Ishikawa (cell line): ENCODE measurements around the gene PXMP2.

Experiments
- CREB1 ChIP-seq: IDR thresholded peaks from 2 replicates; pipeline ENCODE4 v1.6.1; 2012; ENCODE audit warnings: low read depth
- EGR1 ChIP-seq: IDR thresholded peaks from 2 replicates; pipeline ENCODE4 v1.6.1; 2012
- EP300 ChIP-seq: IDR thresholded peaks from 2 replicates; pipeline ENCODE4 v1.6.1; 2012; ENCODE audit warnings: borderline replicate concordance
- NFIC ChIP-seq: IDR thresholded peaks from 2 replicates; pipeline ENCODE4 v1.6.1; 2012
- RAD21 ChIP-seq: IDR thresholded peaks from 2 replicates; pipeline ENCODE4 v1.6.1; 2012; ENCODE audit warnings: low read depth
- TAF1 ChIP-seq: IDR thresholded peaks from 2 replicates; pipeline ENCODE4 v1.6.1; 2012; ENCODE audit warnings: low read depth, mild to moderate bottlenecking
- TCF12 ChIP-seq: IDR thresholded peaks from 2 replicates; pipeline ENCODE4 v1.6.1; 2012; ENCODE audit warnings: low read depth
- TEAD4 ChIP-seq: IDR thresholded peaks from 2 replicates; pipeline ENCODE4 v1.6.1; 2012
- YY1 ChIP-seq: IDR thresholded peaks from 2 replicates; pipeline ENCODE4 v1.6.1; 2012; ENCODE audit warnings: low read depth
- ZBTB7A ChIP-seq: IDR thresholded peaks from 2 replicates; pipeline ENCODE4 v1.6.1; 2012; ENCODE audit warnings: low read depth
- TF ChIP-seq, protein P1 (sequence below): IDR thresholded peaks from 2 replicates; pipeline ENCODE4 v1.6.1; 2012
- TF ChIP-seq, protein P2 (sequence below): IDR thresholded peaks from 2 replicates; pipeline ENCODE4 v1.6.1; 2012; ENCODE audit warnings: low read depth, mild to moderate bottlenecking
- TF ChIP-seq, protein P3 (sequence below): IDR thresholded peaks from 2 replicates; pipeline ENCODE4 v1.6.1; 2012

DNA sequence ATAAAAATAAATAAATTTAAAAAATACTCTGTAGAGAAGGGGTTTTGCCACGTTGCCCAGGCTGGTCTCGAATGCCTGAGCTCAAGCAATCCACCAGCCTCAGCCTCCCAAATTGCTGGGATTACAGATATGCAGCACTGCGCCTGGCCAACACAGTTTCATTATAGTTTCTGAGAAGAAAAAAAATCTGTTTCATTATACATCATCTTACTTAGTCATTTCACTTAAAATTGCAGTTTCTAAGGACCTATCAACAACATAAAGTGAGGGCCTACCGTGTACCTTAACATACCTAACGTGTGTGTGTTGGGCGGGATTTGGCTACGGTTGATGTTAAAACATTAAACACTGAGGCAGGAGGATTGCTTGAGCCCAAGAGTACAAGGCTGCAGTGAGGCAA, 40.5 kb upstream of the PXMP2 start:
- TF ChIP-seq, protein P1, sequence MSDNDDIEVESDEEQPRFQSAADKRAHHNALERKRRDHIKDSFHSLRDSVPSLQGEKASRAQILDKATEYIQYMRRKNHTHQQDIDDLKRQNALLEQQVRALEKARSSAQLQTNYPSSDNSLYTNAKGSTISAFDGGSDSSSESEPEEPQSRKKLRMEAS = no peak
- TF ChIP-seq TEAD4 (no peak), ZBTB7A (no peak), TCF12 (no peak), RAD21 (no peak), EP300 (no peak), CREB1 (no peak), YY1 (no peak), TAF1 (no peak), EGR1 (no peak), NFIC (no peak)
- TF ChIP-seq, protein P2, sequence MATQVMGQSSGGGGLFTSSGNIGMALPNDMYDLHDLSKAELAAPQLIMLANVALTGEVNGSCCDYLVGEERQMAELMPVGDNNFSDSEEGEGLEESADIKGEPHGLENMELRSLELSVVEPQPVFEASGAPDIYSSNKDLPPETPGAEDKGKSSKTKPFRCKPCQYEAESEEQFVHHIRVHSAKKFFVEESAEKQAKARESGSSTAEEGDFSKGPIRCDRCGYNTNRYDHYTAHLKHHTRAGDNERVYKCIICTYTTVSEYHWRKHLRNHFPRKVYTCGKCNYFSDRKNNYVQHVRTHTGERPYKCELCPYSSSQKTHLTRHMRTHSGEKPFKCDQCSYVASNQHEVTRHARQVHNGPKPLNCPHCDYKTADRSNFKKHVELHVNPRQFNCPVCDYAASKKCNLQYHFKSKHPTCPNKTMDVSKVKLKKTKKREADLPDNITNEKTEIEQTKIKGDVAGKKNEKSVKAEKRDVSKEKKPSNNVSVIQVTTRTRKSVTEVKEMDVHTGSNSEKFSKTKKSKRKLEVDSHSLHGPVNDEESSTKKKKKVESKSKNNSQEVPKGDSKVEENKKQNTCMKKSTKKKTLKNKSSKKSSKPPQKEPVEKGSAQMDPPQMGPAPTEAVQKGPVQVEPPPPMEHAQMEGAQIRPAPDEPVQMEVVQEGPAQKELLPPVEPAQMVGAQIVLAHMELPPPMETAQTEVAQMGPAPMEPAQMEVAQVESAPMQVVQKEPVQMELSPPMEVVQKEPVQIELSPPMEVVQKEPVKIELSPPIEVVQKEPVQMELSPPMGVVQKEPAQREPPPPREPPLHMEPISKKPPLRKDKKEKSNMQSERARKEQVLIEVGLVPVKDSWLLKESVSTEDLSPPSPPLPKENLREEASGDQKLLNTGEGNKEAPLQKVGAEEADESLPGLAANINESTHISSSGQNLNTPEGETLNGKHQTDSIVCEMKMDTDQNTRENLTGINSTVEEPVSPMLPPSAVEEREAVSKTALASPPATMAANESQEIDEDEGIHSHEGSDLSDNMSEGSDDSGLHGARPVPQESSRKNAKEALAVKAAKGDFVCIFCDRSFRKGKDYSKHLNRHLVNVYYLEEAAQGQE = no peak
- TF ChIP-seq, protein P3, sequence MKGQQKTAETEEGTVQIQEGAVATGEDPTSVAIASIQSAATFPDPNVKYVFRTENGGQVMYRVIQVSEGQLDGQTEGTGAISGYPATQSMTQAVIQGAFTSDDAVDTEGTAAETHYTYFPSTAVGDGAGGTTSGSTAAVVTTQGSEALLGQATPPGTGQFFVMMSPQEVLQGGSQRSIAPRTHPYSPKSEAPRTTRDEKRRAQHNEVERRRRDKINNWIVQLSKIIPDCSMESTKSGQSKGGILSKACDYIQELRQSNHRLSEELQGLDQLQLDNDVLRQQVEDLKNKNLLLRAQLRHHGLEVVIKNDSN = no peak
